K562 (cell line): ENCODE measurements around the gene ATRNL1.

ENCODE experiments used
- ZNF212 ChIP-seq: fragments of 450-650 bp; formaldehyde crosslinking; IDR thresholded peaks from 2 replicates; pipeline ENCODE4 v1.4.0; 2020; ENCODE audit warnings: mild to moderate bottlenecking
- ZNF263 ChIP-seq: sonication (generic); formaldehyde crosslinking; IDR thresholded peaks from 2 replicates; pipeline ENCODE4 v1.8.0; 2022; ENCODE audit warnings: mild to moderate bottlenecking, missing genetic modification reagents, borderline replicate concordance

- no peak for TF ChIP-seq ZNF263
- TF ChIP-seq ZNF212 (CRISPR knock-in tag) = no peak
Measured at GRCh38 chr10:115384665-115385064, 291.5 kb downstream of the ATRNL1 start.
